NCI-H526 (cell line): ENCODE data around the gene SRP9.

ENCODE experiments used
- DNase-seq, 2 experiments: peaks; one replicate each; lab custom pipeline; 2025; lab: John Stamatoyannopoulos, UW

SRP9 gene

GRCh38 chr1:225838793-225839192, 61.2 kb downstream of the SRP9 start:
- DNase-seq: no peak
